Measurements from ENCODE around the gene PPP1R1B. TPM values are rescaled to one million over a fixed set of nuclear protein-coding genes. Genes with fewer than 3 reads are reported as not detected.

PPP1R1B gene
- total RNA-seq, 1 experiment from 2014 or later = not detected

DNA sequence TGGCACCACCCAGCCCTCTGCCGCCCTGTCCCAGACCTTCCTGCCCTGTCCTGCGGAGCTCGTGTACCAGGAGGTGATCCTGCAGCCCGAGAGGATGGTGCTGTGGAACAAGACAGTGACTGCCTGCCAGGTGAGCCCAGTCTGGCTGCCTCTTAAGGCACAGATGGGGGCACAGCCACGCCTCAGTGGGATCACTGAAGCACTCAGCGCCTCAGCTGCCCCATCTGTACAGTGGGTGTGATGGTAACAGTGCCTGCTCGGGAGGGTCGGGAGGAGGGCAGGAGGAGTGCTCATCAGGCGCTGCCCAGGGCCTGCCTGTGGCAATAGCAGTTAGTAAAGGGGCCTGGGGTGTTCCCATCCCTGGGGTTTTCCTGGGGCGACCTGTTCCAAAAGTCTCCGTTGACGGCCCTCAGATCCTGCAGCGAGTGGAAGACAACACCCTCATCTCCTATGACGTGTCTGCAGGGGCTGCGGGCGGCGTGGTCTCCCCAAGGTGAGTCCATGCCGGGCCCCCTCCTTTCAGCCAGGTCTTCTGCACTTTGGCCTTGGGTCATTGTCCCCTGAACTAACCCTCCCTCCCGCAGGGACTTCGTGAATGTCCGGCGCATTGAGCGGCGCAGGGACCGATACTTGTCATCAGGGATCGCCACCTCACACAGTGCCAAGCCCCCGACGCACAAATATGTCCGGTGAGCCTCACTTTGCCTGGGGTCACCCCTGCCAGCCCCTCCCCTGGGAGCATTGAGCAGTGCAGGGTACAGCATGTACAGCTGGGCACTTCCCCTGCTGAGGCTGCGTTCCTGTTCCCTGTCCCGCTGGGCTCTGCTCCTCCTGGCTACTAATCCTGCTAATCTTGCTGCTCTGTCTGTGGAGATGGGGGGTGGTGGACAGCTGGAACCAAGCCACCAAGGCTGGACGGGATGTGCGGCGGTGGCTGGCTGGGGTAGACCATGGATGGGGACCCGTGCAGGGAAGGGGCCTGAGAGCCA, 33.9 kb downstream of the PPP1R1B start:
- DNase-seq (ENCODE audit: low read depth) = no peak
- in situ Hi-C loops (cut with HindIII; ENCODE audit: low pct_unique_long_range_greater_than_20kb, low sequenced_read_pairs) = no loop called here

GRCh38 chr17:39661744-39662541, 35.2 kb downstream of the PPP1R1B start:
- in situ Hi-C loops (cut with HindIII; ENCODE audit: low pct_unique_long_range_greater_than_20kb, low sequenced_read_pairs) = no loop called here
- no peak for DNase-seq (ENCODE audit: low read depth)

GRCh38 chr17:39662551-39663339, 36.0 kb downstream of the PPP1R1B start:
- in situ Hi-C loops (cut with HindIII; ENCODE audit: low pct_unique_long_range_greater_than_20kb, low sequenced_read_pairs) = no loop called here
- peak; percentile 44 for DNase-seq (ENCODE audit: low read depth)

DNA sequence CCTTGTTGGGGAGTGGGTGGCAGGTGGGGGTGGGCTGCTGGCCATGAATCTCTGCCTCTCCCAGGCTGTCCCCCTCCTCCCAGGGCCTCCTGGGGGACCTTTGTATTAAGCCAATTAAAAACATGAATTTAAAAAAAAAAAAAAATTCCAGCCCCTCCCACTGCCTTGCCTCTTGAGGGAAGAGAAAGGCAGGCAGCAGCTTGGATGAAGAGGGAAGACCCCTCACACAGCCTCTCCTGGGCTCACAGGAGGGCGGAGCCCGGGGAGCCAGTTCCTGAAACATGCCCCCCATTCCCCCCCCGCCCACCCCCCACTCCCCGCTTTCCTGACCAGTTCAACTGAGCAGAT, 36.6 kb downstream of the PPP1R1B start:
- in situ Hi-C loops (cut with HindIII; ENCODE audit: low pct_unique_long_range_greater_than_20kb, low sequenced_read_pairs) = no loop called here
- DNase-seq (ENCODE audit: low read depth) = no peak

DNA sequence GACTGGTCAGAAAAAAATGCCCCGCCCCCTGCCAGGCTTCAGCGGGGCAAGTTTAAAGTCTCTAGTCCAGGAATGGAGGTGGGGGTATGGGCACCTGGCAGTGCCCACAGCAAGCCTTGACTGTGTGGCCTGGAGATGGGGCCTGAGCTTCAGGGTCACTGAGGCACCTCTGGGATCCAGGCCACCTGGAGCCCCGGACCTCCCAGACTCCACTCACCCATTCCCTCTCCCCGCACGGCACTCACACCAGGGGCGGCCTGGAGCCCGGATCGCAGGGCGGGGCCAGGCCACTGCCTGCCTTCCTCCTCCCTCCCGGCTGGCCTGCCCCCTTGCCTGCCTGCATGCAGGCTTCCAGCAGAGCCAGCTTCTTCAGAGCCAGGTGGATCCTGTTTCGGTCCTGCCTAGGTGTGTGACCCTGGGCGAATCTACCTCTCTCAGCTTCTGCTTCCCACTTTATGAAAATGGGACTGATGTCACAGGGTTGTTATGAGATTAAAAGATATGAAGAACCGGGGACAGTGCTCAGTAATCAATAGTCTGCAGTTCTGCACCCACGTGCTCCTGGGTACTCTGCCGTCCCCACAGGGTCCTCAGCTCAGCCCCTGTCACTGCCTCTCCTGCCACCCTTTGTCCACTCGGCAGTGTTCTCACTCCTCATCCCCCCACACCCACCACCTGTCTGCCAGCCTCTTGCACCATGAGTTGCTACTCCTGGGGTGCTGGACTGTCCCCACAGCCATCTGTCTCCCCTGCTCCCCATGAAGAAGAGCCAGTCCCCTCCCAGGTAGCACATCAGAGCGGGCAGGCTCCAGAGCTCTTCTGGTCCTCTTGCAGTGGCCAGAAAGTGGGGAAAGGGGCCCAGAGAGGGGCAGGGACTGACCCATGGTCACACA, 37.2 kb downstream of the PPP1R1B start:
- in situ Hi-C loops (cut with HindIII; ENCODE audit: low pct_unique_long_range_greater_than_20kb, low sequenced_read_pairs) = no loop called here
- peak; percentile 75 for DNase-seq (ENCODE audit: low read depth)

DNA sequence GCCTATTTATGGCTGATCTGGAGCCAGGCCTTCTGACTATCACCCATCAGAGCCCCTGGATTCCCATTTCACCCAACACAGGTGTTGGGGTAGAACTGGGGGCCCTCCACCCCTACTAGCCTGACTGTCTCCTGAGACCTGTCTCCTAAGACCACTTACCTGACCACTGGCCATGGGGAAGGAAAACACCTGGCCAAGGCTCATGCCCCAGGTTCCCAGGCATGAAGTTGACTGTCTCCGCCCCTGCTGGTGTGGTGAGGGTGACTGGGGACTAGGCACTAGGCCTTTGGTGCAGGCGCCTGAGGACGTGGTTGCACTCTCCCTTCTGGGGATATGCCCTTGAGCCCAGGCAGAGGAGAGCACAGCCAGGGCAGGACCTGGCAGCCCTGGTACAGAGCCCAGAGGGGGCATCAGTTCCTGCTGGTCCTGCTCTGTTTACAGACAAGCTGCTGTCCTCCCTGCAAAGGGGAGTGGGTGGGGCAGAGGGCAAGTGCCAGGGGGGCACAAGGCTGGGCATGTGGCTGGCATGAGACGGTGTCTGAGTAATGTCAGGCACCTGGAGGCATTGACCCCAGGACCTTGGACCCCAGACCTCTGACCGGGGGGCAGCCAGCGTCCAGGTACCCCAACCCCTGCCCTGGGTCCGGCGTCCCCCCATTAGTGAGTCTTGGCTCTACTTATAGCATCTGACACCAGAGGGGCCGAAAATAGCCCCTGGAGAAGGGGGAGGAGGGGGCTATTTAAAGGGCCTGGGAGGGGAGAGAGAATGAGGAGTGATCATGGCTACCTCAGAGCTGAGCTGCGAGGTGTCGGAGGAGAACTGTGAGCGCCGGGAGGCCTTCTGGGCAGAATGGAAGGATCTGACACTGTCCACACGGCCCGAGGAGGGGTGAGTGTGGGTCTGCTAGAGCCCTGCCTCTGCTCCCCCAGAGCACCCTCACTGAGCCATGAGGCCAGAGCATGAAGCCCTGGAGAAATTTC, 38.1 kb downstream of the PPP1R1B start, which contains the start of gene TCAP:
TCAP (plus strand) TSS at position 769 of the 981 bp plus-strand sequence; CDS start at position 780, 11 bp downstream.
- in situ Hi-C loops (cut with HindIII; ENCODE audit: low pct_unique_long_range_greater_than_20kb, low sequenced_read_pairs) = no loop called here

DNA sequence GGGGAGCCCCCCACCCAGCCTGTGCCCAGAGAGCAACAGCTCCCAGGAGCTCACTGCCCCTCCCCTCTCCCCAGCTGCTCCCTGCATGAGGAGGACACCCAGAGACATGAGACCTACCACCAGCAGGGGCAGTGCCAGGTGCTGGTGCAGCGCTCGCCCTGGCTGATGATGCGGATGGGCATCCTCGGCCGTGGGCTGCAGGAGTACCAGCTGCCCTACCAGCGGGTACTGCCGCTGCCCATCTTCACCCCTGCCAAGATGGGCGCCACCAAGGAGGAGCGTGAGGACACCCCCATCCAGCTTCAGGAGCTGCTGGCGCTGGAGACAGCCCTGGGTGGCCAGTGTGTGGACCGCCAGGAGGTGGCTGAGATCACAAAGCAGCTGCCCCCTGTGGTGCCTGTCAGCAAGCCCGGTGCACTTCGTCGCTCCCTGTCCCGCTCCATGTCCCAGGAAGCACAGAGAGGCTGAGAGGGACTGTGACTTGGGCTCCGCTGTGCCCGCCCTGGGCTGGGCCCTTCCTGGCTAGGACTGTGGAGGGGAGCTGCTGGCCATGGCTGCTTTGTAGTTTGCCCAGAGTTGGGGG, 39.0 kb downstream of the PPP1R1B start:
- DNase-seq (ENCODE audit: low read depth) = no peak
- in situ Hi-C loops (cut with HindIII; ENCODE audit: low pct_unique_long_range_greater_than_20kb, low sequenced_read_pairs) = no loop called here

More for the DNA sequence above, 38.1 kb downstream of the PPP1R1B start, which contains the start of gene TCAP:
- DNase-seq (ENCODE audit: low read depth) = no peak

DNA sequence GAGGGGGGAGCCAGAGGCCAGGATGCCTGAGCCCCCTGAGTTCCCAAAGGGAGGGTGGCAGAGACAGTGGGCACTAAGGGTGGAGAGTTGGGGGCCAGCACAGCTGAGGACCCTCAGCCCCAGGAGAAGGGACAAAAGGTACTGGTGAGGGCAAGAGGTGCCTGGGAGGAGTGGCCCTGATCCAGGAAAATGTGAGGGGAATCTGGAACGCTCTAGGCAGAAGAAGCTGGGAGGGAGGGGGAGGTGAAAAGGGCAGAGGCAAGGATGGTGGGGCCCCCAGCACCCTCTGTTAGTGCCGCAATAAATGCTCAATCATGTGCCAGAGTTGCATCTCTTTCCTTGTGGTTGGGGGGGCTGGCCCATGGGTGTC, 39.5 kb downstream of the PPP1R1B start:
- in situ Hi-C loops (cut with HindIII; ENCODE audit: low pct_unique_long_range_greater_than_20kb, low sequenced_read_pairs) = no loop called here
- no peak for DNase-seq (ENCODE audit: low read depth)

DNA sequence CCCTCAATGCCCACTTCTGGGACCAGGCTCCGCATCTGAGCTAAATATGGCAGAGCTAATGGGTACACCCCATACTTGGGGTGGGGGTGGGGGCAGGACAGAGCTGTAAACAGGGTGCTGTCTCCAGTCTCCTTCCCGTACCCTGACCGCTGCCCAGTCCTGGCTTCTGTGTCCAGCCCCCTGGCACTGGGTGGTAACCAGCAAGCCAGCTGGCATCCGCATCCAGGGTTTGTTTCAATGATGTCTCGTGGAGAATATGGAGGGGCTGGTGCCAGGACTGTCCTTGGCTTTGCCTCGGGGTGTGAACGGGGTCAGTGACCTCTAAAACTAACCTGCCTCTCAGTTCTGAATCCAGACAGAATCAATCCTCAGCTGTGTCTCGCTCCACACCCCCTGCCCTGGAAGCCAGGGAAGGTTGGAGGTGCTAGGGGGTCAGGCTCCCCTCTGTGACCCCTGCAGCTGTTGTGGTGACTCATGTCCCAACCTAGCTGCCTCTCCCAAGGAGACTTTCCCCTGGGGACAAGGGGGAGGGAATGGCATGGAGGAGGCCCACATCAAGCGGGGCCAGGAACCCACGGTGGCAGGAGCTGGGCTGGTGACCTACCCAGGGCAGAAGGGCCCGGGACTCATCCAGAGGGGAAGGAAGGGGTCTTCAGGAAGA, 40.0 kb downstream of the PPP1R1B start:
- DNase-seq (ENCODE audit: low read depth) = no peak
- in situ Hi-C loops (cut with HindIII; ENCODE audit: low pct_unique_long_range_greater_than_20kb, low sequenced_read_pairs) = no loop called here

- no peak for DNase-seq (ENCODE audit: low read depth)
- in situ Hi-C loops (cut with HindIII; ENCODE audit: low pct_unique_long_range_greater_than_20kb, low sequenced_read_pairs) = no loop called here
Observed at GRCh38 chr17:39667262-39667944, 40.7 kb downstream of the PPP1R1B start.

- DNase-seq (ENCODE audit: low read depth) = no peak
- in situ Hi-C loops (cut with HindIII; ENCODE audit: low pct_unique_long_range_greater_than_20kb, low sequenced_read_pairs) = no loop called here
Observed at GRCh38 chr17:39667945-39668924, 41.5 kb downstream of the PPP1R1B start, which contains the start of gene PNMT. PNMT (plus strand) TSS chr17:39668453; CDS start chr17:39668476, 23 bp downstream.

DNA sequence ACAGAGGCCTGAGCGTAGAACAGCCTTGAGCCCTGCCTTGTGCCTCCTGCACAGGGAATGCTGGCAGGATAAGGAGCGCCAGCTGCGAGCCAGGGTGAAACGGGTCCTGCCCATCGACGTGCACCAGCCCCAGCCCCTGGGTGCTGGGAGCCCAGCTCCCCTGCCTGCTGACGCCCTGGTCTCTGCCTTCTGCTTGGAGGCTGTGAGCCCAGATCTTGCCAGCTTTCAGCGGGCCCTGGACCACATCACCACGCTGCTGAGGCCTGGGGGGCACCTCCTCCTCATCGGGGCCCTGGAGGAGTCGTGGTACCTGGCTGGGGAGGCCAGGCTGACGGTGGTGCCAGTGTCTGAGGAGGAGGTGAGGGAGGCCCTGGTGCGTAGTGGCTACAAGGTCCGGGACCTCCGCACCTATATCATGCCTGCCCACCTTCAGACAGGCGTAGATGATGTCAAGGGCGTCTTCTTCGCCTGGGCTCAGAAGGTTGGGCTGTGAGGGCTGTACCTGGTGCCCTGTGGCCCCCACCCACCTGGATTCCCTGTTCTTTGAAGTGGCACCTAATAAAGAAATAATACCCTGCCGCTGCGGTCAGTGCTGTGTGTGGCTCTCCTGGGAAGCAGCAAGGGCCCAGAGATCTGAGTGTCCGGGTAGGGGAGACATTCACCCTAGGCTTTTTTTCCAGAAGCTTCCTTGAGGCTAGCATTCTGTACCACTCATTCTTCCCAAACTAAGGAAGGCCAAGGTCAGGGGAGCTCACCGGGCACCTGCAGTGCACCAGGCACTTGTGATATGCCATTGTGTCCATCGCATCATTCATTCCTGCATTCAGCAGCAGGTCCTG, 43.4 kb downstream of the PPP1R1B start:
- no peak for DNase-seq (ENCODE audit: low read depth)
- in situ Hi-C loops (cut with HindIII; ENCODE audit: low pct_unique_long_range_greater_than_20kb, low sequenced_read_pairs) = no loop called here

DNA sequence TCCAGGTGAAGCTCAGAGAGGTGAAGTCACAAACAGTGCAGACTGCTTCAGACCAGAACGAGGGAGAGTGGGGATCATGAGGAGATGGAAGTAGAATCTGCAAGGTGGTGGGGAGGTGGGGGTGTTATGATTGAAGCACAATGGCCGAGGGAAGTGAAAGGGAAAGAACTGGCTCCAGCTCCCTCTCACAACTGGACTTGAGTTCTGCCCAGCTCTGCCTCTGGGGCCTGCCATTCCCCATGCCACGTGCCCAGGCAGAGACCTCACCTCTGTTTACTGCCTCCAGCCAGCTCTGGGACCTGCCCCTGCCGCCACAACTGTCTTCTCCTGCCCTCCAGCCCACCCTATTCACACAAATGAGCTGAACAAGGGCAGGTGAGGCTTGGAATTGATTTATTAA, 44.0 kb downstream of the PPP1R1B start:
- in situ Hi-C loops (cut with HindIII; ENCODE audit: low pct_unique_long_range_greater_than_20kb, low sequenced_read_pairs) = no loop called here
- no peak for DNase-seq (ENCODE audit: low read depth)

All from Caki2 (cell line).